DMS153 (cell line): Measurements from ENCODE around the gene ST6GALNAC5.

Experiments used
- DNase-seq: peaks from one replicate; lab custom pipeline; 2025; lab: John Stamatoyannopoulos, UW

Gene ST6GALNAC5

DNA sequence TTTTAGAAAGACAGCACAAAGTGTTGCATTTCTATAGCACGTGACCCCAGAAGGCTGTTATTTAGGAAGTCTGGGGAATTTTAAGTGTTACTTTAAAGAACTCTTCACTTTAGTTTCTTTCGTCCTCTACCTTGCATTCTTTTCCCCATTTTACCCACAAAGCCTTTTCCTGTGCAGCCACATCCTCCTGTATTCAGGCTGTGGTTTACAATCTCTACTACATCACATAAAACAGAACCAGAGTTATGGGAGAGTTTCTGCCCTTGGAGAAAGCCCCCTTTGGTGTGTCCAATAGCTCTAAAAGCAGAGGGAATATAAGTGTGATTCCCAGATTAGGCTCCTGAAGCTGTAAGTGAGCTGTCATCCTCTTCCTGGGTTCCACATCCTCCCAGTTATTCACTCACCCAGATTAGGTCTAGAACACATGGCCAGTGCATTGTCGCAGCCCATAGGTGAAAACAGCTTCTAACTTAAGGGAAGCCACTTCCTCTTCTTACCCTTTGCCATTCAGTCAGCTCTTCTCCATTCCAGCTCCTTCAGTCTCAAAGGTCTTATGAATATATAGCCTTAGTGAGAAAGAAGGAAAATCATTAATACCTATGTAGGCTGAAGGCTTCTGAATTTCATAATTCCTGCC lies 180.8 kb downstream of the ST6GALNAC5 start:
- no peak for DNase-seq

- DNase-seq = no peak
Measured at GRCh38 chr1:77048615-77049005, 181.3 kb downstream of the ST6GALNAC5 start.

GRCh38 chr1:77051425-77051824 lies 184.1 kb downstream of the ST6GALNAC5 start:
- no peak for DNase-seq

DNA sequence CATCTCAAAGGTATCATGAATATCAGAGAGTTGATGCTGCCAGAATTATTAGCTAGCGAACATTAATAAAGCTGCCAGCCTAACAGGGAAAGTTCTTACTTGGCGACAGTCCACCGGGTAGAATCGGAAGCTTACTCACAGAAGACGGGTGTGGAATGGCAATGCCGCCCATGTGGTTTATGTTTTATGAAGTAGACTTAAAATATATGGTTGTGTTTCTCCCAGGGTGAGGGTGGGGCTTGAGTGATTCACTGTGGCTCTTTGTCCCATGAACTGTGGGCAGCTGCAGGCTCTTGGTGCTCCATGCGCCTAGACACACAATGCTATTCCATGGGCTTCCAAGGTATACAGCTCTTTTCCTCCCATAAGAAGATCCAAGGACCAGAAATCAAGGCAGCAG lies 189.2 kb downstream of the ST6GALNAC5 start:
- no peak for DNase-seq

DNA sequence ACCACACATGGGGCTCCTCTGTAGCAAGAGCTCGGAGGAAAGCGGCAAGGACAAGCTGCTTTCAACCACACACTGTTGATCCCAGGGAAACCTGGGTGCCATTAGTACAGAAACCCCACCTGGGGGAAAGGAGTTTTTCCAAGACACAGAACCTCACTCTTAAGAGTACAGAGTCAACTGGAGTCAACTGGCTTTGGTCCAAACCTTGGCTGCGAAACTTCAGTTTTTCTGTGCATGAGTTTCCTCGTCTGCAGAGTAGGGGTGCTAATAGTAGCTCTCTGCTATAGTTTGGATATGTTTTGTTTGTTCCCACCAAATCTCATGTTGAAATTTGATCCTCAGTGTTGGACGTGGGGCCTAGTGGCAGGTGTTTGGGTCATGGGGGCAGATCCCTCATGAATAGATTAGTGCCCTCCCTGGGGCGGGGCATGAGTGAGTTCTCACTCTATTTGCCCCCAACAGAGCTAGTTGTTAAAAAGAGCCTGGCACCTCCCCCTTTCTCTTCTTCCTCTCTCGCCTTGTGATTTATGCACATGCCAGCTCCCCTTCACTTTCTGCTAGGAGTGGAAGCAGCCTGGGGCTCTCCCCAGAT lies 190.8 kb downstream of the ST6GALNAC5 start:
- no peak for DNase-seq

- DNase-seq = no peak
Measured at GRCh38 chr1:77060000-77060399, 192.7 kb downstream of the ST6GALNAC5 start.

DNA sequence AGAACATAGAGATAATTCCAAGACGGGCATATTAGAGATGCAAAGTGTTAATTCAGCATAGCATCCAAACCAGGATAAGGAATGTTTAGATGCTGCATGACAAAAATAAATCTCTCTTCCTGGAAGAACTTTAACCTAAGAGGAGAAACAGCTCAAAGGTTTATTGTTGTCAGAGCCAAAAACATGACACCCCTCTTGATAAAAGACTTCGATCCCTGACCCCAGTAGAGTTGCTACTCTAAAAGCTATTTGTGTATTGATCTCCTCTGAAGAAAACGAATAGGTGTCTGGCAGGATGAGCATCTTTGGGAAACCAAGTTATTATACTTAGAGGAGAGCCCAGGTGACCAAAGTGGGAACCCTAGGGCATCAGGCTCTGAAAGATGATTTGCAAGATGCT lies 193.9 kb downstream of the ST6GALNAC5 start:
- no peak for DNase-seq

DNA sequence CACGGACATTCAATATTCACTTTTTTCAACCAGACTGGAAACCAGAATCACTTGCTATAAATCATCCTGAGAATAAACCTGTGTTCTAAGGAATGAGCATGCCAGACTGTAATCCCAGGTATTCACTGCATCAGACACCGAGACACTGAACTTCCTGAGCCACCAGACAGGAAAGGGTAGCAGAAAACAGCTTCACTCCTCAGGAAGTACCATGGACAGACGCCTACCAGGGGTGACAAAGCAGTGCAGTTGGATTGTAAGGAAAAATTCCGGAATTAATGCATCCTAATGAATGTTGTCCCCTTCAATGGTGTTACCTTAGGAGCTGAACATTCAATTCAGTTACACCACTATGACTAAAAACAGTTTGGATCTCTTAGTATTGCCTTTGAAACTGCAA lies 195.8 kb downstream of the ST6GALNAC5 start:
- DNase-seq = no peak

- DNase-seq = no peak
Measured at GRCh38 chr1:77064246-77064645, 197.0 kb downstream of the ST6GALNAC5 start.

DNA sequence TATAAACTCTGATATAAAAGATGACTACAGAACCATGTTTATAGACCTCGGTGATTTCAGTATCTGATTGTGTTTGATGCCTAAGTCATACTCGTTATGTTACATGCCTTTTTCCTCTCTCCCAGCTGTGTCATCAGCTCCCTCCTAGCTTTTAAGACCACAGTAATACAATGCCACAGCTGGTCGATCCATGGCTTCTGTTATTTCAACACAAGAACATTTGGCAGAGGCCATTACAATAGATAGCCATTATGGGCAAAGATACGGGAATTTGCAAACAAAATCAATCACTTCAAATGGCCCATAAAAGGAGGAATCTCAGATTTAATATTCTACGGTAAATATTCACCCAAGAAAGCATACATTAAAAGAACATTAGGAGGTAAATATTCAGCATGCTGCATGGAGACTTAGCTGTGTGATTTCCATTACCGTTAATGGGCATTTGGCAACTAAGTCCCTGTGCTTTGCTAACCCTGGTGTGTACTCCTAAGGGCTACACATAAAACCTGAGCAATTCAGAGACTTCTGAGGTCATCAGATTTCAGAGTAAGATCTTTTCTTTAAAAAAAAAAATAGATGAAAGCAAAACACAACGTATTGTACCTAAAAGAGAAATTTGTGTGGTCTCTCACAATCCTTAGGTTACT lies 198.5 kb downstream of the ST6GALNAC5 start:
- DNase-seq = peak; percentile 56

DNA sequence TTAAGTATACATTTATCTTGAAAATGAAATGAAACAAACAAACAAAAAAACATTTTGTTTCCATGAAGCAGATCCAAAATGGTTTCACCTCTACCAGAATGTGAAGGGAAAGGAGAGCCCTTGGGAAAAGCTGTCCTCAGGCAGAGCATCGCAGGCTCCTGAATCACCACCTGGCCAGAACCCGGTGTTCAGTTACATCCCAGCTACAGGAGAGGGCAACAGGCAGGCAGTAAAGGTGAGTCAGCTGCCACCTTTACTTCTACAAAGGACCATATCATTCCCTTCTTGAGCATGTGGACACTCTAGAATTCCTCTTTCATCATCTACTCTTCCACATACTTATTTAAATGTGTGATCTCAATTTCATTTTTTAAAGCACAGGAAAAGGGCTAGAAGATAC lies 200.7 kb downstream of the ST6GALNAC5 start:
- no peak for DNase-seq

- no peak for DNase-seq
Measured at GRCh38 chr1:77076759-77077158, 209.5 kb downstream of the ST6GALNAC5 start.

DNA sequence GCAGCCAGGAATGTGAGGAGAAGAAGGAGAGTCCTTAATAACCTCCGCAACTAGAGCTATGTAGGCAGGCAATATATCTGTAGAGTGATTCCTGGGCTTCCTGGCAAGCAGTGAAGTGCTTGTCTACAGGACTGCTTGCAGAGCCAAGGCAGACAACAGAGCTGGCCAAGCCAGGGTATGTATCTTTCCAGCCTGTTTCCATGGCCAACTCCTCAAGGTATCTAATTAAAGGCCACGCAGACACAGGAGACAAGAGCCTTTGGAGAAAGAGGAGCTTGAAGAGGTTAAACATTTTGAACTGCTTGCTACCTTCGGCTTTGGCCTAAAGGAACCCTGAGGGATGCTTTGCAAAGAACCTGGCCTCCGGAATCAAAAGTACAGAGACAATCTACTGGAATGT lies 214.6 kb downstream of the ST6GALNAC5 start:
- DNase-seq = no peak

GRCh38 chr1:77084457-77084856 lies 217.2 kb downstream of the ST6GALNAC5 start:
- DNase-seq = no peak

GRCh38 chr1:77085109-77085508 lies 217.8 kb downstream of the ST6GALNAC5 start:
- DNase-seq = no peak

DNA sequence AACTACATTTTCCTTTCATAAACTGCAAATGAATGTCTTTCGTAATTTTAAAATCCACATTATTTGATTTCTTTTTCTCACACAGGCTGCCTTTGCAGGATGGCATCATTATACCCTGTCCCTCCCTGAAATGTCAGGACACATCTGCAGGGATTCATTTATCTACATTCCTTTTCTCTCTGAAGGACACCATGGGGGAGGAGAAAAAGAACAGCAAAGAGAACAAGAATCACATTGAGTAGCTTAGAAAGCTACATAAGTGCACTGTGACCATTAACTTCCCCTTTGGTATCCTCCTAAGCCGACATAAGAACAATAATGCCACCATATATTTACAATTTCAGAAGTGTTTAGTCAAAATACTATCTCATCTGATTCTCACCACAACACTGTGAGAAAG lies 222.5 kb downstream of the ST6GALNAC5 start:
- DNase-seq = no peak

- peak; percentile 20 for DNase-seq
Measured at GRCh38 chr1:77095236-77095635, 228.0 kb downstream of the ST6GALNAC5 start.

- no peak for DNase-seq
Measured at GRCh38 chr1:77096496-77097255, 229.4 kb downstream of the ST6GALNAC5 start.

- DNase-seq = no peak
Measured at GRCh38 chr1:77100875-77101274, 233.6 kb downstream of the ST6GALNAC5 start.

GRCh38 chr1:77103486-77103885 lies 236.2 kb downstream of the ST6GALNAC5 start:
- DNase-seq = no peak

GRCh38 chr1:77104672-77105071 lies 237.4 kb downstream of the ST6GALNAC5 start:
- DNase-seq = no peak
